Keratinocyte (primary cell): ENCODE measurements around the gene CLCA1. TPM values are rescaled to one million over a fixed set of nuclear protein-coding genes. Genes with fewer than 3 reads are reported as not detected.

Experiments used
- DNase-seq: peaks from one replicate; pipeline ENCODE4 v3.0.0-alpha.2; 2011; ENCODE audit warnings: low read depth, missing footprints, low spot score
- FAIRE-seq: peaks from 2 replicates; lab custom pipeline; 2011; peaks lifted over from hg19 to GRCh38; lab: Jason Lieb, UNC
- H2AFZ ChIP-seq: 2 replicates; pipeline ENCODE4 v1.6.0; 2012; ENCODE audit warnings: low read length, control low read depth, inconsistent platforms; ENCODE audit not compliant: control insufficient read depth
- H3K27ac ChIP-seq: 2 replicates; pipeline ENCODE4 v1.5.1; 2011; ENCODE audit warnings: low read length; ENCODE audit not compliant: control insufficient read depth, insufficient read depth
- H3K27me3 ChIP-seq: 3 replicates; pipeline ENCODE4 v1.6.0; 2011; ENCODE audit warnings: low read length; ENCODE audit not compliant: control insufficient read depth, insufficient read depth; ENCODE audit errors: extremely low read depth
- H3K36me3 ChIP-seq, 2 experiments: 2 replicates in 1 of 2; 3 replicates in 1 of 2; pipeline ENCODE4 v1.5.1; 2011; ENCODE audit warnings: low read length in 2 of 2, mild to moderate bottlenecking in 1 of 2; ENCODE audit not compliant: control insufficient read depth in 2 of 2, insufficient read depth in 2 of 2; ENCODE audit errors: extremely low read depth in 1 of 2
- H3K4me1 ChIP-seq: 3 replicates; pipeline ENCODE4 v1.5.1; 2011; ENCODE audit warnings: low read length; ENCODE audit not compliant: control insufficient read depth, insufficient read depth; ENCODE audit errors: extremely low read depth
- H3K4me2 ChIP-seq: 3 replicates; pipeline ENCODE4 v1.6.0; 2011; ENCODE audit warnings: low read depth, low read length; ENCODE audit not compliant: control insufficient read depth, insufficient read depth; ENCODE audit errors: extremely low read depth
- H3K4me3 ChIP-seq, 3 experiments: fragments of 200-600 bp in 1 of 3; sonication (generic) in 1 of 3; 2 replicates in 2 of 3; 3 replicates in 1 of 3; pipeline ENCODE4 v1.5.1; 2011 to 2016; ENCODE audit warnings: low read length in 3 of 3, mild to moderate bottlenecking in 3 of 3, control low read depth in 2 of 3, inconsistent platforms in 1 of 3, low read depth in 1 of 3, mixed read lengths in 1 of 3, mixed run types in 1 of 3, moderate library complexity in 1 of 3; ENCODE audit not compliant: control insufficient read depth in 2 of 3, insufficient read depth in 2 of 3; ENCODE audit errors: extremely low read depth in 1 of 3
- H3K79me2 ChIP-seq: 2 replicates; pipeline ENCODE4 v1.6.0; 2012; ENCODE audit warnings: low read length; ENCODE audit not compliant: control insufficient read depth, insufficient read depth
- H3K9ac ChIP-seq: 3 replicates; pipeline ENCODE4 v1.6.0; 2011; ENCODE audit warnings: low read length; ENCODE audit not compliant: control insufficient read depth, insufficient read depth; ENCODE audit errors: extremely low read depth
- H3K9me1 ChIP-seq: 3 replicates; pipeline ENCODE4 v1.6.0; 2011; ENCODE audit warnings: low read length; ENCODE audit not compliant: control insufficient read depth, insufficient read depth; ENCODE audit errors: extremely low read depth
- H3K9me3 ChIP-seq: 2 replicates; pipeline ENCODE4 v1.5.1; 2012; ENCODE audit warnings: low read depth, low read length; ENCODE audit not compliant: control insufficient read depth
- H4K20me1 ChIP-seq: 3 replicates; pipeline ENCODE4 v1.6.0; 2011; ENCODE audit warnings: low read length; ENCODE audit not compliant: control insufficient read depth, insufficient read depth; ENCODE audit errors: extremely low read depth
- EZH2 ChIP-seq: IDR thresholded peaks from one replicate; pipeline ENCODE4 v1.6.1; 2012; ENCODE audit warnings: inconsistent platforms, mild to moderate bottlenecking, low read length, moderate library complexity
- dilution Hi-C: fragments of 300-500 bp; cut with MboI; formaldehyde crosslinking; loops from one replicate; pipeline ENCODE4 v1.7.0; 2020; ENCODE audit warnings: low sequenced_read_pairs; ENCODE audit not compliant: extremely low pct_ligation_motif_present
- polyA plus RNA-seq, 5 experiments: library from polyadenylated mRNA; depleted of rRNA in 3 of 5; stranded (reverse) in 3 of 5; stranded (forward) in 1 of 5; unstranded in 1 of 5; fragments of >200 nt; gene quantifications; 1 replicate in 1 of 5; 2 replicates in 3 of 5; 3 replicates in 1 of 5; pipeline versions ENCODE4 v1.2.1 to v1.2.3, GENCODE V29; 2011 to 2012; ENCODE audit warnings: missing spikeins in 2 of 5, low read depth in 1 of 5, low replicate concordance in 1 of 5
- TF ChIP-seq, protein P1 (sequence below), 3 experiments: IDR thresholded peaks in 1 of 3; conservative IDR thresholded peaks in 1 of 3; optimal IDR thresholded peaks in 1 of 3; 2 replicates in 2 of 3; 3 replicates in 1 of 3; pipeline versions ENCODE3 to v1.5.1; 2011; ENCODE audit warnings: low read length in 3 of 3, mild to moderate bottlenecking in 3 of 3, moderate library complexity in 2 of 3, control low read depth in 1 of 3, inconsistent platforms in 1 of 3; ENCODE audit not compliant: insufficient read depth in 2 of 3; ENCODE audit errors: extremely low read depth in 1 of 3

CLCA1 gene
- polyA plus RNA-seq, 1 donor (not counting 4 experiments of a cell fraction or from before 2014, with no cell fraction given): 0.04 TPM

DNA sequence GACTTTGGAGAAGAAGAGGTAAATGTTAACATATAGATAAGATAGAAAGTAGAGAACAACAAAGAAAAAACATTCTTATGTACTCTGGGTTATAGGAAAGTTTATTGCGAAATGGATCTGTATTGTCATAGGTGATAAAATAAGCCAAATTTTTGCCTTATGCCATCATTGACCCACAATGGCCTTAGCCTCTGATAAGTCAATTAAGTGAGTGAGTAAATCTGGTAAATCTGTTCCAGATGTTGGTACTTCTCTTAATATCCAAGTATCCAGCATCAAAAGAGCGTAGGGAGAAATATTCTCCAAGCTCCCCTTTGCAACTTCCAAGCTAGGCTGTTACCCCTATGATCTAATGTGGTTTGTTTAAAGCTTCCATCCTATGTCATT is 39.8 kb downstream of the CLCA1 start:
- H3K79me2 ChIP-seq: no peaks in the 10 kb centered on the region
- H3K9ac ChIP-seq: no peak overlapping the region
- dilution Hi-C loops: loop anchor here (25.0 kb wide), 1 partner anchor 179 kb away; no protein-coding TSS in a partner anchor
- no peak overlapping the region for H3K27ac ChIP-seq
- no peaks in the 10 kb centered on the region for H3K9me3 ChIP-seq
- H2AFZ ChIP-seq: no peak overlapping the region
- no peak for TF ChIP-seq EZH2
- TF ChIP-seq, protein P1, sequence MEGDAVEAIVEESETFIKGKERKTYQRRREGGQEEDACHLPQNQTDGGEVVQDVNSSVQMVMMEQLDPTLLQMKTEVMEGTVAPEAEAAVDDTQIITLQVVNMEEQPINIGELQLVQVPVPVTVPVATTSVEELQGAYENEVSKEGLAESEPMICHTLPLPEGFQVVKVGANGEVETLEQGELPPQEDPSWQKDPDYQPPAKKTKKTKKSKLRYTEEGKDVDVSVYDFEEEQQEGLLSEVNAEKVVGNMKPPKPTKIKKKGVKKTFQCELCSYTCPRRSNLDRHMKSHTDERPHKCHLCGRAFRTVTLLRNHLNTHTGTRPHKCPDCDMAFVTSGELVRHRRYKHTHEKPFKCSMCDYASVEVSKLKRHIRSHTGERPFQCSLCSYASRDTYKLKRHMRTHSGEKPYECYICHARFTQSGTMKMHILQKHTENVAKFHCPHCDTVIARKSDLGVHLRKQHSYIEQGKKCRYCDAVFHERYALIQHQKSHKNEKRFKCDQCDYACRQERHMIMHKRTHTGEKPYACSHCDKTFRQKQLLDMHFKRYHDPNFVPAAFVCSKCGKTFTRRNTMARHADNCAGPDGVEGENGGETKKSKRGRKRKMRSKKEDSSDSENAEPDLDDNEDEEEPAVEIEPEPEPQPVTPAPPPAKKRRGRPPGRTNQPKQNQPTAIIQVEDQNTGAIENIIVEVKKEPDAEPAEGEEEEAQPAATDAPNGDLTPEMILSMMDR (optimal IDR thresholded peaks at IDR 0.05 in 1 of 3, IDR thresholded peaks at IDR 0.05 in 1 of 3, conservative IDR thresholded peaks at IDR 0.05 in 1 of 3; ENCODE audit: extremely low read depth in 1 of 3, insufficient read depth in 2 of 3, low read length in 3 of 3): no peak
- H3K4me3 ChIP-seq: no peak overlapping the region
- no peaks in the 10 kb centered on the region for H4K20me1 ChIP-seq
- H3K4me2 ChIP-seq: no peak overlapping the region
- no peak for DNase-seq
- no peaks in the 10 kb centered on the region for H3K36me3 ChIP-seq
- no peaks in the 10 kb centered on the region for H3K27me3 ChIP-seq
- H3K4me1 ChIP-seq: peaks cover 14% of the 10 kb centered on the region
- no peaks in the 10 kb centered on the region for H3K9me1 ChIP-seq
- no peak for FAIRE-seq

DNA sequence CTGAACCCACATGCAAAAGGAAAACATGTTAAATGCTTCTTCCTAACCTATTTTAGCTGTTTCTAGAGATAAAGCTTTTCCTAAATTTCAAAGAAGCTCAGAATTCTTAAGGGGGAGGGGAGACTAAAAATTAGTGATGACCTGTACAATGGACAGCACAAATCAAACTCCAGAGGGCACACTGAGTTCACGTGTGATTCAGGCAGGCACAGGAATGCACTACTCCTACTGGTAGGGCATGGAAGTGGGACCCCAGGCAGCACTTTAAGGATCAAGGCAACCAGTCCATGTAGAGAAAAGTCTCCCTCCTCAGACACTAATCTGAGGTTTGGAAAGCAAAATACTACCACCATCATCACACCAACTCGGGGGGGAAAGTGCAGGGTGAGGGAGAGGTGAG is 46.9 kb downstream of the CLCA1 start:
- DNase-seq (no peak), FAIRE-seq (peak; percentile 39)
- TF ChIP-seq, protein P1 (optimal IDR thresholded peaks at IDR 0.05 in 1 of 3, IDR thresholded peaks at IDR 0.05 in 1 of 3, conservative IDR thresholded peaks at IDR 0.05 in 1 of 3; ENCODE audit: extremely low read depth in 1 of 3, insufficient read depth in 2 of 3, low read length in 3 of 3): peak; percentile 57 to 84 (median 60)
- TF ChIP-seq EZH2: no peak
- Histone ChIP-seq H3K4me1 (peaks cover 21% of the 10 kb centered on the region), H3K4me3 (no peak overlapping the region), H3K27ac (no peak overlapping the region), H3K79me2 (no peaks in the 10 kb centered on the region), H3K27me3 (no peaks in the 10 kb centered on the region), H2AFZ (no peak overlapping the region), H3K9ac (no peak overlapping the region), H3K9me1 (no peaks in the 10 kb centered on the region), H4K20me1 (no peaks in the 10 kb centered on the region), H3K9me3 (no peaks in the 10 kb centered on the region), H3K36me3 (no peaks in the 10 kb centered on the region), H3K4me2 (no peak overlapping the region)
- dilution Hi-C loops: loop anchor here (25.0 kb wide), 1 partner anchor 172 kb away; no protein-coding TSS in a partner anchor
